HepG2 (cell line): Measurements from ENCODE around the gene MIDN. TPM values are rescaled to one million over a fixed set of nuclear protein-coding genes. Genes with fewer than 3 reads are reported as not detected.

Experiments used
- AGO1 ChIP-seq: fragments of 200-400 bp; formaldehyde crosslinking; IDR thresholded peaks from 2 replicates; pipeline ENCODE4 v1.6.1; 2017; ENCODE audit warnings: mild to moderate bottlenecking, low read depth, low read length, moderate library complexity; ENCODE audit not compliant: poor library complexity, severe bottlenecking
- KIAA2018 ChIP-seq: sonication (generic); formaldehyde crosslinking; IDR thresholded peaks from 2 replicates; pipeline ENCODE4 v1.5.0; 2020; ENCODE audit warnings: mild to moderate bottlenecking, missing genetic modification reagents, borderline replicate concordance
- KLF9 ChIP-seq: IDR thresholded peaks from 2 replicates; pipeline ENCODE4 v1.6.1; 2016; ENCODE audit warnings: low read depth
- KMT2B ChIP-seq: IDR thresholded peaks from 2 replicates; pipeline ENCODE4 v1.6.1; 2016; ENCODE audit warnings: missing genetic modification reagents, missing compliant biosample characterization
- MEF2D ChIP-seq: sonication (generic); formaldehyde crosslinking; IDR thresholded peaks from 2 replicates; pipeline ENCODE4 v1.5.1; 2020; ENCODE audit warnings: mild to moderate bottlenecking, missing genetic modification reagents
- NFIC ChIP-seq: IDR thresholded peaks from 2 replicates; pipeline ENCODE4 v1.6.1; 2012; ENCODE audit warnings: mild to moderate bottlenecking, low read length, inconsistent platforms
- THRA ChIP-seq: sonication (generic); formaldehyde crosslinking; IDR thresholded peaks from 2 replicates; pipeline ENCODE4 v1.4.0; 2020; ENCODE audit warnings: missing genetic modification reagents, borderline replicate concordance
- UBTF ChIP-seq: sonication (generic); formaldehyde crosslinking; IDR thresholded peaks from 2 replicates; pipeline ENCODE4 v1.4.0; 2020; ENCODE audit warnings: mild to moderate bottlenecking, missing genetic modification reagents
- ZNF230 ChIP-seq: sonication (generic); formaldehyde crosslinking; IDR thresholded peaks from 2 replicates; pipeline ENCODE4 v1.4.0; 2020; ENCODE audit warnings: mild to moderate bottlenecking, missing genetic modification reagents
- ZNF782 ChIP-seq: sonication (generic); formaldehyde crosslinking; IDR thresholded peaks from 2 replicates; pipeline ENCODE4 v1.4.0; 2020; ENCODE audit warnings: missing genetic modification reagents, mild to moderate bottlenecking, borderline replicate concordance
- ZNF879 ChIP-seq: sonication (generic); formaldehyde crosslinking; IDR thresholded peaks from 2 replicates; pipeline ENCODE4 v1.8.1; 2023; ENCODE audit warnings: missing genetic modification reagents
- polyA plus RNA-seq, 8 experiments: library from polyadenylated mRNA; depleted of rRNA in 3 of 8; stranded (reverse) in 7 of 8; unstranded in 1 of 8; fragments of >200 nt; fragmentation: Illumina TruSeq in 4 of 8; extraction: Trizol in 4 of 8; gene quantifications; 2 replicates each; pipeline versions ENCODE4 v1.2.1 to v1.2.3, GENCODE V29; 2011 to 2016; ENCODE audit warnings: low read depth in 4 of 8, missing spikeins in 1 of 8, mixed read lengths in 1 of 8; ENCODE audit not compliant: insufficient read depth in 1 of 8
- total RNA-seq, 5 experiments: library from RNA; depleted of rRNA; stranded (reverse); fragments of >200 nt; fragmentation: Illumina TruSeq; extraction: Trizol; gene quantifications; 2 replicates each; pipeline ENCODE4 v1.2.3, GENCODE V29; 2016; ENCODE audit warnings: low read depth in 1 of 5

Gene MIDN
- total and polyA plus RNA-seq, 2 of the 13 experiments (the other 11 are each of a cell fraction or from before 2014, with no cell fraction given): 8.4 to 18.0 TPM

GRCh38 chr19:1261798-1262622 lies 13.6 kb downstream of the MIDN start (continued):
- no peak for TF ChIP-seq KIAA2018 (CRISPR knock-in tag)
- TF ChIP-seq ZNF782: no peak
- TF ChIP-seq ZNF230 (CRISPR knock-in tag): no peak
- 0 out of 2 replicates have a peak, but pooled peaks have one; percentile 11 for TF ChIP-seq ZNF879 (CRISPR knock-in tag)
- TF ChIP-seq AGO1: peak; percentile 12
- peak; percentile 65; the same call in 1 of the 2 replicates for TF ChIP-seq UBTF
- TF ChIP-seq THRA (CRISPR knock-in tag): peak; percentile 86
- TF ChIP-seq NFIC: no peak
- no peak for TF ChIP-seq KLF9 (CRISPR knock-in tag)
- TF ChIP-seq KMT2B (CRISPR knock-in tag): no peak
- TF ChIP-seq MEF2D (CRISPR knock-in tag): peak; percentile 1; the same call in 1 of the 2 replicates
